SIG-M5 treated with dmso at 0.1 percent for 504 hours (cell line): Measurements from ENCODE around the gene GGT1.
"Not testable (repeated sequence)": the region's sequence is repeated elsewhere in the genome, so short reads cannot be mapped to it uniquely, and the experiment has no call there.

ENCODE experiments used
- DNase-seq: peaks from one replicate; lab custom pipeline; 2025; ENCODE audit not compliant: unreplicated experiment; lab: John Stamatoyannopoulos, UW

The GGT1 gene

DNA sequence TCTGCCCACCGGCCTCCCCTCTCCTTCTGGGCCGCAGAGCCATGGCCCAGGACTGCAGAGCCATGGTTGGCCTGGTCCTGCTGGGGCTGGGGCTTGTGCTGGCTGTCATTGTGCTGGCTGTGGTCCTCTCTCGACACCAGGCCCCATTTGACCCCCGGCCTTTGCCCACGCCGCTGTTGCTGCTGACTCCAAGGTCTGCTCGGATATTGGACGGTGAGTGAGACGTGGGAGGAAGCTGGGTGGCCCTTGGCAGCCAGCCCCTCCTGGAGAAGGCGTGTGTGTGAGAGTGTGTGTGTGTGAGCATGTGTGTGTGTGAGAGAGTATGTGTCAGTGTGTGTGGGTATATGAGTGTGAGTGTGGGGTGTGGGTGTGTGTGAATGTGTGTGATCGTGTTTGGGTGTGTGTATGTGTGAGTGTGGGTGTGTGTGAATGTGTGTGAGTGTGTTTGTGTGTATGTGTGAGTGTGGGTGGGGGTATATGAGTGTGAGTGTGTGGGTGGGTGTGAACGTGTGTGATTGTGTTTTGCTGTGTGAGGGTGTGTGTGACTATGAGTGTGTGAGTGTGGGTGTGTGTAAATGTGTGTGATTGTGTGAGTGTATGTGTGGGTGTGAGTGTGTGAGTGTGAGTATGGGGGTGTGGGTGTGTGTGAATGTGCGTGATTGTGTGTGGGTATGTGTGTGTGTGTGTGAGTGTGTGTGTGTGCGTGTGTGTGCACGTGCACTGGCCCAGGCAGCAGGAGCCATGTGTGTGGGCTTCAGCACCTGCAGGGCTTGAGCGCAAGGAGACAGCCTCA lies 30.4 kb downstream of the GGT1 start:
- not testable (repeated sequence) for DNase-seq

GRCh38 chr22:24634776-24635389 lies 31.9 kb downstream of the GGT1 start:
- DNase-seq: not testable (repeated sequence)

GRCh38 chr22:24636513-24636912 lies 33.5 kb downstream of the GGT1 start:
- not testable (repeated sequence) for DNase-seq

DNA sequence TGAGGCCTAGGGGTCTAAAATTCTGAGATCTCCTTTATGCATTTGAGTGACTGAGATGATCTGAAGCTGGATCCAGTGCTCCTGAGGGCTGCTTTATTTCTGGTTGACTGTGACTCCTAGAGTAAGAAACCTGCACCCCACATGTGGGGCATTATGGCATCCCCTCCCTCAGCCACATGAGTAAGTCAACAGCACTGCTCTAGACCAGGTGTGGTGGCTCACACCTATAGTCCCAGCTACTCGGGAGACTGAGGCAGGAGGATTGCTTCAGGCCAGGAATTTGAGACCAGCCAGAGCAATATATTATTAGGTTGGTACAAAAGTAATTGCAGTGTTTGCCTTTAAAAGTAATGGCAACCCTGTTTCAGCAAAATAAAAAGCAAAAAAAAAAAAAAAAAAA lies 39.3 kb downstream of the GGT1 start:
- DNase-seq: not testable (repeated sequence)

GRCh38 chr22:24644409-24644808 lies 41.4 kb downstream of the GGT1 start:
- not testable (repeated sequence) for DNase-seq

DNA sequence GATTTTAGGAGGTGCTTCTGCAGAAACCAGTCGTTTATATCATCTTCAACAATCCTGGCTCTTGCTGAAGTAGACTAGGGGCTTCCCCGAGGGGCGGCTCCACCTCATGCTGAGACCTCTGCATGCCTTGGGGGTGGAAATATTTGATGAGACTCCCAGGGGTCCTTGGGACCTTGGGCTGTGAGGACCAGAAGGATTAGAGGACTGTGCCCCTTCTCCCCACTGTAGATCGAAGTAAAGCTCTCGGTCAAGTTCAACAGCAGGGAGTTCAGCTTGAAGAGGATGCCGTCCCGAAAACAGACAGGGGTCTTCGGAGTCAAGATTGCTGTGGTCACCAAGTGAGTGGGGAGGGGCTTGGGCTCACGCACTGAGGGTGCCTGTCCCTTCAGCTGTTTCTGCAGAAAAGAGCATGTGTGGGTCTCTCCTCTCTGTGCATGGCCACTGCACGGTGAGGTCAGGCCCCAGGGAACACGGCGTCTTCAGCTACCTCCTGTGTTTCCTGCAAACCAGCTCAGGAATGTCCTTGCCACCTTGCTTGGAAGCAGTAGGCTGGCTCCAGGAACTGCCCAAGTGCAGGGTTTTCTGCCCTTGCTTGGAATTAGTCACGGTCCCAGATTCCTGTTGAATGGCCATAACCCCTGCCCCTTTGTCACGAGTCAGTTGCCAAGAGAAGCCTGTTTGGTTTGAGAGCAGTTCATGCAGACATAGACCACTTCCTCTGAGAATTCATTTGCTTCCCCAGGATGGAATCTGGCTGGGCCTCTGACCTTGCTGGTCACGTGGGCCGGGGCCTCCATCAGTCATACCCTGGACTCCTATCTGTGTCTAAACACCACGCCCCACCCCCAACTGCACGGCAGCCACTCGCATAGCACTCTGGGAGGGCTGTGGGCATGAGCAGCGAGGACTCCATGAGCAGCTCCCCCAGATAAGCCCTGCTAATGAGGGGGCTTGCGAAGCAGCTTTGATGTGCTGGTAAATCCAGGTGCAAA lies 42.7 kb downstream of the GGT1 start:
- DNase-seq: not testable (repeated sequence)

- DNase-seq: not testable (repeated sequence)
Measured at GRCh38 chr22:24646756-24647155, 43.8 kb downstream of the GGT1 start.

- not testable (repeated sequence) for DNase-seq
Measured at GRCh38 chr22:24649371-24649770, 46.4 kb downstream of the GGT1 start.

GRCh38 chr22:24650884-24651283 lies 47.9 kb downstream of the GGT1 start:
- DNase-seq: not testable (repeated sequence)

GRCh38 chr22:24665395-24665794 lies 62.4 kb downstream of the GGT1 start:
- not testable (repeated sequence) for DNase-seq

GRCh38 chr22:24667904-24668303 lies 64.9 kb downstream of the GGT1 start:
- not testable (repeated sequence) for DNase-seq

- DNase-seq: not testable (repeated sequence)
Measured at GRCh38 chr22:24672532-24672931, 69.5 kb downstream of the GGT1 start.
